GM23338 (cell line): ENCODE measurements around the gene KRTAP20-4. TPM values are rescaled to one million over a fixed set of nuclear protein-coding genes. Genes with fewer than 3 reads are reported as not detected.

Source experiments
- ATAC-seq: fragments of 200-7000 bp; cut with Tn5 transposase; 3 replicates; pipeline ENCODE4 v1.9.1; 2020
- DNase-seq: peaks from one replicate; pipeline ENCODE4 v3.0.0-alpha.2; 2015; ENCODE audit warnings: low spot score
- H2AFZ ChIP-seq: fragments of 200-600 bp; sonication (generic); 2 replicates; pipeline ENCODE4 v1.8.0; 2016; ENCODE audit warnings: antibody characterized with exemption, mild to moderate bottlenecking, moderate library complexity
- H3F3A ChIP-seq: fragments of 200-600 bp; sonication (generic); replicated peaks from 2 replicates; pipeline ENCODE4 v1.8.0; 2017; ENCODE audit warnings: antibody characterized with exemption, mixed run types, low read depth
- H3K27ac ChIP-seq: fragments of 200-600 bp; sonication (generic); 2 replicates; pipeline ENCODE4 v1.6.1; 2016; ENCODE audit warnings: low read depth
- H3K27me3 ChIP-seq: fragments of 200-600 bp; sonication (generic); 2 replicates; pipeline ENCODE4 v1.8.0; 2016; ENCODE audit warnings: mild to moderate bottlenecking, mixed run types, moderate library complexity; ENCODE audit not compliant: insufficient read depth
- H3K36me3 ChIP-seq: fragments of 200-600 bp; sonication (generic); 2 replicates; pipeline ENCODE4 v1.8.0; 2016; ENCODE audit warnings: mild to moderate bottlenecking; ENCODE audit not compliant: insufficient read depth
- H3K4me1 ChIP-seq: fragments of 200-600 bp; sonication (generic); 2 replicates; pipeline ENCODE4 v1.8.0; 2016; ENCODE audit warnings: mild to moderate bottlenecking, moderate library complexity; ENCODE audit not compliant: insufficient read depth
- H3K4me2 ChIP-seq: fragments of 200-600 bp; sonication (generic); 2 replicates; pipeline ENCODE4 v1.7.1; 2017; ENCODE audit warnings: mixed run types
- H3K4me3 ChIP-seq: fragments of 200-600 bp; sonication (generic); 2 replicates; pipeline ENCODE4 v1.6.1; 2016; ENCODE audit warnings: mixed run types
- H3K79me2 ChIP-seq: fragments of 200-600 bp; sonication (generic); replicated peaks from 2 replicates; pipeline ENCODE4 v1.8.0; 2017; ENCODE audit warnings: mild to moderate bottlenecking; ENCODE audit not compliant: insufficient read depth
- H3K9me2 ChIP-seq: fragments of 200-600 bp; sonication (generic); 2 replicates; pipeline ENCODE4 v1.8.0; 2017; ENCODE audit not compliant: insufficient read depth
- H4K20me1 ChIP-seq: fragments of 200-600 bp; sonication (generic); replicated peaks from 2 replicates; pipeline ENCODE4 v1.8.0; 2017; ENCODE audit warnings: mild to moderate bottlenecking; ENCODE audit not compliant: insufficient read depth
- H3K27ac Mint-ChIP-seq: 2 replicates; pipeline ENCODE4 v1.8.0; 2020; ENCODE audit warnings: inconsistent platforms, mild to moderate bottlenecking, moderate library complexity, mixed read lengths
- H3K27me3 Mint-ChIP-seq: 3 replicates; pipeline ENCODE4 v1.8.0; 2022; ENCODE audit warnings: low read depth, mild to moderate bottlenecking, moderate library complexity, mixed read lengths, inconsistent platforms; ENCODE audit not compliant: insufficient read depth, poor library complexity
- H3K36me3 Mint-ChIP-seq: 3 replicates; pipeline ENCODE4 v1.8.0; 2021; ENCODE audit warnings: low read depth, mild to moderate bottlenecking, inconsistent platforms, moderate library complexity, mixed read lengths
- H3K4me1 Mint-ChIP-seq: 3 replicates; pipeline ENCODE4 v1.8.0; 2020; ENCODE audit warnings: mild to moderate bottlenecking, inconsistent platforms, mixed read lengths
- H3K4me3 Mint-ChIP-seq: 3 replicates; pipeline ENCODE4 v1.8.0; 2021; ENCODE audit warnings: moderate library complexity, mild to moderate bottlenecking, inconsistent platforms, mixed read lengths
- H3K9me3 Mint-ChIP-seq: 3 replicates; pipeline ENCODE4 v1.8.0; 2020; ENCODE audit warnings: moderate library complexity, mild to moderate bottlenecking, inconsistent platforms, mixed read lengths
- CREB1 ChIP-seq: fragments of 250-450 bp; sonication (Bioruptor Pico); IDR thresholded peaks from 2 replicates; pipeline ENCODE4 v1.5.0; 2020; ENCODE audit warnings: low read depth, mild to moderate bottlenecking, moderate library complexity
- EZH2phosphoT487 ChIP-seq: fragments of 200-600 bp; sonication (generic); IDR thresholded peaks from one replicate; pipeline ENCODE4 v1.8.1; 2018; ENCODE audit warnings: antibody characterized with exemption; ENCODE audit not compliant: unreplicated experiment
- NANOG ChIP-seq: IDR thresholded peaks from 2 replicates; pipeline ENCODE4 v1.6.1; 2016; ENCODE audit warnings: antibody characterized with exemption, borderline replicate concordance
- STAT1 ChIP-seq: IDR thresholded peaks from one replicate; pipeline ENCODE4 v1.6.1; 2016; ENCODE audit warnings: antibody characterized with exemption; ENCODE audit not compliant: unreplicated experiment
- ZNF114 ChIP-seq: fragments of 250-450 bp; sonication (Bioruptor Pico); IDR thresholded peaks from 2 replicates; pipeline ENCODE4 v1.5.0; 2020; ENCODE audit warnings: mild to moderate bottlenecking, moderate library complexity
- ZNF462 ChIP-seq: fragments of 250-450 bp; sonication (Bioruptor Pico); IDR thresholded peaks from 2 replicates; pipeline ENCODE4 v1.5.0; 2020; ENCODE audit warnings: mild to moderate bottlenecking, moderate library complexity
- polyA plus RNA-seq: library from polyadenylated mRNA; unstranded; fragments of >200 nt; fragmentation: Nextera tagmentation; extraction: Ambion mirVana; gene quantifications from 2 replicates; pipeline ENCODE4 v1.2.1, GENCODE V29; 2016
- total RNA-seq: library from RNA; depleted of rRNA; stranded (reverse); fragments of >200 nt; shearing (Covaris generic); gene quantifications from 2 replicates; pipeline ENCODE4 v1.2.3, GENCODE V29; 2014

Gene KRTAP20-4
- total and polyA plus RNA-seq, 2 experiments from 2014 or later = not detected

GRCh38 chr21:30612132-30612531 lies 8.3 kb upstream of the KRTAP20-4 start (continued):
- TF ChIP-seq ZNF462 (CRISPR knock-in tag) (no peak), NANOG (no peak), STAT1 (no peak), EZH2phosphoT487 (no peak)

GRCh38 chr21:30613836-30614235 lies 6.6 kb upstream of the KRTAP20-4 start, which contains the start of gene KRTAP6-1:
Gene KRTAP6-1 (minus strand): TSS chr21:30613930. CDS start chr21:30613904, 26 bp downstream.
- Histone ChIP-seq H3K4me3 (no peak within 1 kb of the TSS), H3K9me2 (no peaks in the 10 kb centered on the region), H3K79me2 (no peaks in the 10 kb centered on the region), H3K36me3 (no peaks in the 10 kb centered on the region), H3F3A (no peaks in the 10 kb centered on the region), H2AFZ (no peak within 1 kb of the TSS), H4K20me1 (no peaks in the 10 kb centered on the region), H3K4me2 (no peak within 1 kb of the TSS), H3K27me3 (no peaks in the 10 kb centered on the region), H3K4me1 (no peaks in the 10 kb centered on the region), H3K27ac (no peak within 1 kb of the TSS)
- H3K4me3 Mint-ChIP-seq = no peak within 1 kb of the TSS
- H3K27ac Mint-ChIP-seq = no peak within 1 kb of the TSS
- DNase-seq (no peak), ATAC-seq (no peak)
- H3K9me3 Mint-ChIP-seq = peaks cover 7% of the 10 kb centered on the region; the same call in 2 of the 3 replicates
- H3K36me3 Mint-ChIP-seq = no peaks in the 10 kb centered on the region
- no peaks in the 10 kb centered on the region for H3K4me1 Mint-ChIP-seq
- H3K27me3 Mint-ChIP-seq = no peaks in the 10 kb centered on the region
- TF ChIP-seq ZNF114 (CRISPR knock-in tag) = no peak
- no peak for TF ChIP-seq STAT1
- TF ChIP-seq CREB1 = no peak
